SK-N-DZ (cell line): ENCODE results near the gene AZIN2.
"Not testable (repeated sequence)": the region's sequence is repeated elsewhere in the genome, so short reads cannot be mapped to it uniquely, and the experiment has no call there.

Experiments
- DNase-seq: peaks from one replicate; pipeline ENCODE4 v3.0.0-alpha.2; 2015; ENCODE audit warnings: low spot score

Gene AZIN2

GRCh38 chr1:33057095-33057494 is 23.9 kb upstream of the AZIN2 start:
- no peak for DNase-seq

DNA sequence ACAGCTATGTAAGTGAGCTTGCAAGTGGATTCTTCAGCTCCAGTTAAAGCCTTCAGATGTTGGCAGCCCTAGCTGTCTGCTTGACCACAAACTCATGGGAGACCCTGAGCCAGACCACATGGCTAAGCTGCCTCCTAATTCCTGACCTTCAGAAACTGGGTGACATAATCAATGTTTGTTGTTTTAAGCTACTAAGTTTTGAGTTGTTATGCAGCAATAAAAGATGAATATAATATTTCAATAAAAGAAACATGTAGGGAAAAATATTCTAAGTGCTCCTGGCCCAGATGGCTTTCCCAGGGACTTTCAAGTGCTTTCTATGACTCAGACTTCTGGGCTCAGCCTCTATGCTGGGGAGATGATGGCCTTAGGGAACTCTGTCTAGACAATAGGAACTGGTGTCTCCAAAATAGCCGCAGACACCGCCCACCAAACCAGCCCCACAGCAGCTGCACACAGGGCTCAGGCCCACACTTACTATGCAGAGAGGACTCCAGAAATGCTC is 20.3 kb upstream of the AZIN2 start:
- DNase-seq, result no peak

GRCh38 chr1:33061834-33062233 is 19.1 kb upstream of the AZIN2 start:
- DNase-seq, result no peak

DNA sequence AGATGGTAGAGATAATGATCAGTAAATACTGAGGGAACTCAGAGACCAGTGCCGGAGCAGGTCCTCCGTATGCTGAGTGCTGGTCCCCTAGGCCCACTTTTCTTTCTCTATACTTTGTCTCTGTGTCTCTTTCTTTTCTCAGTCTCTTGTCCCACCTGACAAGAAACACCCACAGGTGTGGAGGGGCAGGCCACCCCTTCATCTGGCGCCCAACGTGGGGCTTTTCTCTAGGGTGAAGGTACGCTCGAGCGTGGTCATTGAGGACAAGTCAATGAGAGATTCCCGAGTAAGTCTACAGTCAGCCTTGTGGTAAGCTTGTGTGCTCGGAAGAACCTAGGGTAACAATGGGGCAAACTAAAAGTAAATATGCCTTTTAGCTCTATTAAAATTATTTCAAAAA is 16.7 kb upstream of the AZIN2 start:
- DNase-seq, result not testable (repeated sequence)

- DNase-seq, result no peak
Measured at GRCh38 chr1:33065301-33065700, 15.7 kb upstream of the AZIN2 start.

- DNase-seq, result not testable (repeated sequence)
Measured at GRCh38 chr1:33066477-33066876, 14.5 kb upstream of the AZIN2 start.

DNA sequence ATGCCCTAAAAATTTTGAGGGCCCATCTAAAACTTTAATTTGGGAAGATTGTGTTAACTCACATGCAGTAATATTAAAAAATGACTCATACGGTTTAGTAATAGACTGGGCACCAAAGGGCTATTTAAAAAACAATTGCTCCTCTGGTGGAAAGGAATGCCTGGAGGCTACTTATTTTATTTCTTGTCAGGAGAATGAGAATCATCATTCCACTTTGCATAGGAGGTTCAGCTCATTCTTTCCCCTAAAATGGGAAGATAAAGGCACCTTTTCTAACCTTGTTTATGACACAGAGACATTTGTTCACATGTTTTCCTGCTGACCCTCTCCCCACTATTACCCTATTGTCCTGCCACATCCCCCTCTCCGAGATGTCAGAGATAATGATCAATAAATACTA is 12.8 kb upstream of the AZIN2 start:
- not testable (repeated sequence) for DNase-seq

DNA sequence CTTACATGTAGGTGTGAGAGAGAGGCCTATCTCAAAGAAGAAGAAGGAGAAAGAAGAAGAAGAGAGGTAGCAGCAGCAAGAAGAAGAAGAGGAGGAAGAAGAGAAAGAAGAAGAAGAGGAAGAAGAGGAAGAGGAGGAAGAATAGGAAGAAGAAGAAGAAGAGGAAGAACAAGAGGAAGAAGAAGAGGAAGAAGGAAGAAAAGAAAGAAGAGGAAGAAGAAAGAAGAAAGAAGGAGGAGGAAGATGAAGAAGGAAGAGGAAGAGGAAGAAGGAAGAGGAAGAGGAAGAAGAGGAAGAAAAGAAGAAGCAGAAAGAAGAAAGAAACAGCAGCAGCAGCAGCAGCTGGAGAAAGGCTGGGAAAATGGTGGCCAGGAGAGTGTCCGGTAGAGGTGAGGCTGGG is 10.3 kb upstream of the AZIN2 start:
- no peak for DNase-seq

DNA sequence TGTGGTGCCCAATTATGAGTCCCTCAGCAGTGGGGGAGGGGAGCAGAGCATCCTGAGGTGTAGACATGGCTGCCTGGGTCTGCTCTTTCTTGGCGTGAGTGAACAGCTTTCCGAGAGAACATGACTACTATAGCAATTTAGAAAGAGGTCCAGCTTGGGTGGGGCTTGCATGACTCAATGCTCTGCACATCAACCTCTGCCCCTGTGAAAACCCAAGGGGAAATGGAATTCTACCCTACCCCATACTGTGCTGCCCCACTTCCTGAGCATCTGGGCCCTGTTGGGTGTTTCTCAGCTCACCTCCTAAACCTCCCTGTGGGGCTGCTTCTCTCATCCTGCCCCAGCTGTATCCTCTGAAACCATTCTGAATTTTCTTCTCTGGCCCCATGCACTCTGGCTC is 8.2 kb upstream of the AZIN2 start:
- no peak for DNase-seq

GRCh38 chr1:33074193-33074945 is 6.6 kb upstream of the AZIN2 start:
- no peak for DNase-seq

DNA sequence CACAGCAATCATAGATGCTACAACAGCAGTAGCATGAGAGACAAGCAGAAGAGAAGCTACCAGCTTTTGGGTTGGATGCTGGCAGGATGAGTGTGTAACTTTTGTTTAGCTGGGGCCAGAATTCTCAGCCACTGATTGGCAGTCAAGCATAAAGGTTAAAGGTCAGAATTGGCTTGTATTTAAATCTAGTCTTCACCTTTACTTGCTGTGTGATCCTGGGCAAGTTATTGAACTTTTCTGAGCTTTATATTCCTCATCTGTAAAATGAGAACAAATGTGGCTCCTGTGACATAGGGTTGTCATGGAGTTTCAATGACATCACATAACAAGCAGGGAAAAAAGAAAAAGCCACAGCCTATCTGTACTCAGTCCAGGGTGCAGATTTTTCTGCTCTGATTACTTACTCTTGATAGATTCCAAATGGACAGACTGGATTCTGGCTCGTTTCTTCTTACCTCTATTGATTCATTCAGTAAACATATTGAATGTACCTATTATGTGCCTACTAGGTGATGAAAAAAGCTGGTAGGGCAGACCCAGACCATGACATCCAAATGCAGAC is 2.8 kb upstream of the AZIN2 start:
- no peak for DNase-seq

GRCh38 chr1:33080373-33080772 is 580 bp upstream of the AZIN2 start:
- no peak for DNase-seq

DNA sequence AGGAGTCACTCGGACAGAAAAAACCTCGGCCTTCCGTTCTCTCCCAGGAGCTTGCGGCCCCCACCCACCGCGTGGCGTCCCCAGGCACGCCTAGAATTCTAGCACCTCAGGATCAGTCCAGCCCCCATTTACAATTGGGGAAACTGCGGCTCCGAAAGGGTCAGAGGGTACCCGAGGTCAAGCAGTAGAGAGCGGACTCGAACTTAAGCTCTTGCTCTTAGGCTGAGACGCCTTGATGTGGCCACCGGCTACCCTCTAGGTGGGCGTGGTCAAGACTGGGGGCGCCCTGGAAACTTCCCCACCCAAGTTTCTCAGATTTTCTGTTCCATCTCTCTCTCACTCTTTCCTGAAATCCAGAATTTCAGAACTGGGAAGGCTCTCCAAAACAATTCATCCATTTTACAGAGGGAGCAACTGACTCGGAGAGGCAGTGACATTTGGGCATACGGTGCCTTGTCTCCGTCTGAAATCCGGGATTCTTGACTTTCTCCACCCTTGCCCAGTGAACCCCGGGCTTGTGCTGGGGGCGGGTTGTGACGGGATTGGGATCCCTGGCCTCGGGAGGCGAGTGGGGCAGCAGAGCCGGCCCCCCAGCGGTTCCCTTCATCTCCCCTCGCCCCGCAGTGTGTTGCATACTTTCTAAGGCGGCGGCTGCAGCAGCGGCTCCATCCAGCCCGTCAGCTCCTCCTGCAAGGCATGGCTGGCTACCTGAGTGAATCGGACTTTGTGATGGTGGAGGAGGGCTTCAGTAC is 777 bp downstream of the AZIN2 start:
- no peak for DNase-seq

DNA sequence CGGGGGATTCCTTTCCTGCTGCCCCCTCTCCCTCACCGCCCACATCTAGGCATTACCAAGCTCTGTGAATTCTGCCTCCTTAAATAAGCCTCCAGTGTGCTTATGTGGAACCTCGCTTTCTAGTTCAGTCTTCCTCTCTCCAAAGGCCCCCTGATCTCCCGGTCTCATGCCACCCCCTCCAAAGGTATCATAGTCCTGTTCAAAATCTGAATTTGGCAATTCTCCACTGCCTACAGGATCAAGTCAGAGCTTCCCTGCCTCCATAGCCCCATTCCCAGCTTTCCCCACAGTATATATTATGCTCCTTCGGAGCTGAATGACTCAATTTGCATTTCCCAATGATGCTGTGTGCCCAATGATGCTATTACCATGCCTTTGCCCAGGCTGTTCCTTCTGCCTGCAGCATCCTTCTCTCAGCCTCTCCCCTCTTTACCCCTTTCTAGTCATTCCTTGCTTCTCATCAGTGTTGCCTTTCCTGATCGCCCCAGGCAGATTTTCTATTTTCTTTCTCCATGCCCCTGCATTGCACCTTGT is 1.7 kb downstream of the AZIN2 start:
- no peak for DNase-seq

DNA sequence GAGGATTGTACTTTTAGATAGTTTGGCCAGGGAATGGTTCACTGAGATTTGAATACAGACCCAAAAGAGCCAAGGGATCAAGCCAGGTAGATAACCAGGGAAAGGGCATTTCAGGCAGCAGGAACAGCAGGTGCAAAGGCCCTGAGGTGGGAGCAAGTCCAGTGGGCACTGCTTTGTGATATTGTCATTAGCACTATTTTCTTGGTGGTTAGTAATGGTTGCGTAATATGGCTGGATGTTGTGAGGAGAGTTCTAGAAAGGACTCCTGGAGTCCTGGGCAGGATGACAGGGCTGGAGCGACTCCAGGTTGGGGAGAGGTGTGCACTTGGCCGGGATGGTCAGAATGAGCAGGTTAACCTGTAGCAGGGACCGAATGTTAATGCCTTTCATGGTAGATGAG is 4.4 kb downstream of the AZIN2 start:
- DNase-seq, result no peak

DNA sequence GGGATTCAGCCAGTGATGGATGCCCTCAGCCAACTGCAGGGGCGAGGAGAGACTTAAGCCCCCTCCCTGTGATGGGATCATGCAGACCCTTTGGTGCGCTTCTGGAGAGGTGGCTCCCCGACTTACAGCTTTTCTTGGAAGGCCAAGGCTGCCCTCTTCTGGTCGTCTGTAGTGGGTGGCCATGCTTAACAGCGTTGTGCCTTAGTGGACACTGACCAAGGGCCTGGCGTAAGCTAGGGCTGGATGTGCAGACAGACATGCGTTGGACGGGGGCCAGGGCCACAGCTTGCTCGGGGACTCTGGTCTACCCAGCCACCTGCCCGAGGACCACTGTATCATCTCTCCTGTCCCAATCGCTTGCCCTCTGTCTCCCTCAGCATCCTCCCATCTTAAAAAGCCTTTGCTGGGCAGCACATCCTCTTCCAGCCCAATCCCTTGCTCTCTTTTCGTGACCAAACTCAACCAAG is 5.5 kb downstream of the AZIN2 start:
- peak; percentile 79 for DNase-seq

DNA sequence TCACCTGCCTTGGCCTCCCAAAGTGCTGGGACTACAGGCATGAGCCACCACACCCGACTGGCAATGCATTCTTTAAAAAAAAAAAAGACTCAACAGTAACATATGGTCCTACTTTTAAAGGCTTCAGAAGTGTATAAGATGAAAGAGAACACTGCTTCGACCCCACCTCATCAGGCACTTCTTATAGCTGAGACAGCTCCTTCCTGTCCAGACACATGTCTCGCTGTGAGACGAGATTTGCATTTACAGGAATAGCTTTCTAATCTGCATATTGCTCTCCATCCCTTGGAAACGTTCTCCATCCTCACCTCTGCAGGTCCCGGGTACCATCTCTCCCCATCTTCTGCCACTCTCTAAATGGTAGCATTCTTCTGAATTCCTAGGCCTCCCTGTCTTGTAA is 6.7 kb downstream of the AZIN2 start:
- DNase-seq, result no peak

- no peak for DNase-seq
Measured at GRCh38 chr1:33088119-33088906, 7.4 kb downstream of the AZIN2 start.

DNA sequence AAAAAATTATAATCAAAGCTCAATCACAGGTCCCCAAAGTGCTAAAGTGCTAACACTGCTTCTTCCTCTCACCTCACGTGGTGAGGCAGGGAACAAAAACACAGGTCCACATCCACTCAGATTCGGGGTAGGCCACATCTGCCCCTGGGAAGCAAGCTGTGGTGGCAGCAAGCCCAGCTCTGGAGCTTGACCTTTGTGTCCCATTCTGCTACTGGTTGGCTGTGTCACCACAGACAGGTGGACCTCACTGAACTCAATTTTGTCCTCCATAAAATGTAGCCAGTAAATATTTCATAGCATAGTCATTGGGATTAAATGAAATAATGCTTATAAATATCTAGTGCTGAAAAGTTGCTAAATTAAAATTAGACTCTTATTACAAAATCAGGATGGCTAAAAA is 8.5 kb downstream of the AZIN2 start:
- no peak for DNase-seq

DNA sequence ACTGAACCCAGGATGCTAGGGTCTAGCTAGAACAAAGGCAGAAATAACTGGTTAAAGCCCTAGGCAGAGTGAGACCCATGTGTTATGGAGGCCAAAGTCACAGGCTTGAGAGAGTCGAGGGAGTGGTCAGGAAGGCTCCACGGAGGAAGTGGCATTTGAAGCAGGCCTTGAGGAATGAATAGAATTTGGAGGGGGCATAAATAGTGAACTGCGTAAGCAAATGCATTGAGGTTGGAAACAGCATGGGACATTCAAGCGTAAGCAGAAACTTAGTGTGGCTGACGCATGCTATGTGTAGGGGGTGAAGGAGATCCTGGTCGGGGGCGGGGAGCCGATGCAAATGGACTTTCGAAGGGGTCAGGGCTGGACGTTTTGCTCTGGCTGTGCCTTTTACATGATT is 11.5 kb downstream of the AZIN2 start:
- no peak for DNase-seq

- no peak for DNase-seq
Measured at GRCh38 chr1:33093004-33093403, 12.1 kb downstream of the AZIN2 start.

DNA sequence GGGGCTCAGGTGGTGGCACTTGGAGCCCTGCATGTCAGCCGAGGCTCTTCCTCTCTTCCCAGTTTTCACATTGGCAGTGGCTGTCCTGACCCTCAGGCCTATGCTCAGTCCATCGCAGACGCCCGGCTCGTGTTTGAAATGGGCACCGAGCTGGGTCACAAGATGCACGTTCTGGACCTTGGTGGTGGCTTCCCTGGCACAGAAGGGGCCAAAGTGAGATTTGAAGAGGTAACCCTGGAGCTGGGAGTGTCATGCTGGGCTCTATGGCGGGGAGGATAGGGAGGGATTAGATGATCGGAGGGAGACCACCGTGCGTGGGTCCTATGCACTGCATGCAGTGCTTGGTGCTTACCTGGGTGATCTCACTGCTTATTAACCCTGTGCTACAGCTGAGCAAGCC is 13.5 kb downstream of the AZIN2 start:
- DNase-seq, result no peak
